HG03064 (cell line): ENCODE data around the gene CHEK1.
"Not testable (repeated sequence)": the region's sequence is repeated elsewhere in the genome, so short reads cannot be mapped to it uniquely, and the experiment has no call there.

Source experiments
- ATAC-seq: cut with Tn5 transposase; IDR thresholded peaks from one replicate; pipeline ENCODE4 v1.9.1; 2021; ENCODE audit warnings: low read depth; ENCODE audit not compliant: unreplicated experiment

CHEK1 gene

DNA sequence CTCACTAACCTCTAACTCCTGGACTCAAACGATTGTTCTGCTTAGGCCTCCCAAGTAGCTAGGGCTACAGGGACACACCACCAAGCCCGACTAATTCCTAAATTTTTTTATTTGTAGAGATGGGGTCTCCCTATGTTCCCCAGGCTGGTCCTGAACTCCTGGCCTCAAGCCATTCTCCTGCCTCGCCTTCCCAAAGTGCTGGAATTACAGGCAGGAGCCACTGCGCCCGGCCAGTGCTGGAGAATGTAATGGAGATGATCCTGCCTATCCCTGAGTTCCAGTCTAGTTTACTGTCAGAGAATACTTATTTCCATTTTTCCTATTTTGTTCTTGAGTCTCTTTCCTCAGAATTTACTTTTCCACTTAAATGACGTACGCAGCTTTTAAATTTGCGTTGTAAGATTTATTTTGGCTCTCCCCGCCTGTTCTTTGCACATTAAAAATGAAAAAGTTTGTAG is at the start of gene CHEK1:
Gene CHEK1 (plus strand): TSS at position 408 of the 458 bp plus-strand sequence. CDS start 1,606 bp downstream, outside the sequence.
- ATAC-seq, result no peak

DNA sequence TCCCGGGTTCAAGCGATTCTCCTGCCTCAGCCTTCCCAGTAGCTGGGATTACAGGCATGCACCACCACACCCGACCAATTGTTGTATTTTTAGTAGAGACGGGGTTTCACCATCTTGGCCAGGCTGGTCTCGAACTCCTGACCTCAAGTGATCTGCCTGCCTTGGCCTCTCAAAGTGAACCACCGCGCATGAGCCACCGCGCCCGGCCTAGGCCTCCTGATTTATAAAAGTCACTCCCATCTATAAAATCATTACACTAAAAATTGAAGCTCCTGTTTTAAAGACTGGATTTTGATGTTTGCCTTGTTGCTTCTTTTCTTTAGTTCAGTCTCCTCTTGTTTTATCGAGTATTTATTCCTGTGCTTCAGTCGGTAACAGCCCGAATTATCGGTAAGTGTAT is 47.8 kb upstream of the CHEK1 start:
- ATAC-seq, result not testable (repeated sequence)

DNA sequence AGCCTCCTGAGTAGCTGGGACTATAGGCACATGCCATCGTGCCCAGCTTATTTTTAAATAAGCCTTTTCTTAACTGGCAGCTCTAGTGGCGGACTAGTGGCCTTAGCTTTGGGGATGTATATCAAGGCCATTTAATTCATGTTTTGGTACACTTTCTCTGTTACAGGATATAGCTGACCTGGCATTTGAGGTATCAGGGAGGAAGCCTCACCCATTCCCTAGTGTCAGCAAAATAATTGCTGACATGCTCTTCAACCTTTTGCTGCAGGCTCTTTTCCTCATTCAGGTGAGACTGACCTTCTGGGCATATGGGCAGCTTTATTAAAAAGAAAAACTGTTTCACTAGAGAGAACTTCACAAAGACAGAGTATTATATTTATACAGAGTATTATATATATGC is 46.2 kb upstream of the CHEK1 start:
- no peak for ATAC-seq

DNA sequence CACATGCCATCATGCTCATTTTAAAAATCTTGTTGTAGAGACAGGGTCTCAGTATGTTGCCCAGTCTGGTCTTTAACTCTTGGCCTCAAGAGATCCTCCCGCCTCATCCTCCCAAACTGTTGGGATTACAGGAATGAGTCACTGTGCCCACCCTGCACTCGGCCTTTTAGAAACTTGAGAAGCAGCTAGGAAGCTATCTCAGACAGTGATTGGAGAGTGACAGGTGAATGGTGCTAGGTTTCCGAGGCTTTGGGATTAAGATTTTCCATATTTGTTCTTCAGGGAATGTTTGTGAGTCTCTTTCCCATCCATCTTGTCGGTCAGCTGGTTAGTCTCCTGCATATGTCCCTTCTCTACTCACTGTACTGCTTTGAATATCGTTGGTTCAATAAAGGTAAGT is 45.2 kb upstream of the CHEK1 start:
- ATAC-seq, result no peak

DNA sequence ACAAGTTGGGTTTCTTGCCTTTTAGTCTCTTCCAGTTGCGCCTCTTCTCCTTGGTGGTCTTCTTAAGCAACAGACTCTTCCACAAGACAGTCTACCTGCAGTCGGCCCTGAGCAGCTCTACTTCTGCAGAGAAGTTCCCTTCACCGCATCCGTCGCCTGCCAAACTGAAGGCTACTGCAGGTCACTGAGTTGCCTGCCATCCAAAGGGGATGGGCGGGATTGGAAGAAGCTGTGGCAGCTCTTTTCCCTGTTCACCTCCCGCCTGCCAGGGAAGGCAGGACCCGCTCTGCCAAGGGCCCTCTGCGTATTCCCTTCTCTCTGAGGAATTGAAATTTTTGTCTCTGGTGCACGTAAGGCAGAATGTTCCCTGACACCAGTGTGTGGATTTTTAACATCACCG is 41.5 kb upstream of the CHEK1 start:
- no peak for ATAC-seq

DNA sequence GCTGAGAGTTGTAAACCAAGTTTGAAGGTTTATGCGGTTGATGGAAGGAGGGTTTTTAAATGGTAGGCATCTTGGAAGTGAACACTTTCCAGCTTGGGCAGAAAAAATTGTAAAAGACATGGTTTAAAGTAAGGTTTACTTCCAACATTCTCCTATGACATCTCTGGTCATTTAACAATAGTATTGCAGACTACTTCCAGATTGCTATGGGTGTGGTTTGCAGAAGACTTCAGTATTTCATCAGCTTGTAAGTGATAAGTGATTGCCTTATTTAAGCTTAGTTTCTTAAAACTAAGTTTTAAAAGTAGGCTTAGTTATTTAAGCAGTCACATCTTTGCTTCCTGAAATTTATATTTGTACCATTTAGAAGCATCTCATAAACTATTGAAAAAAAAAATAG is 39.5 kb upstream of the CHEK1 start:
- ATAC-seq, result no peak

DNA sequence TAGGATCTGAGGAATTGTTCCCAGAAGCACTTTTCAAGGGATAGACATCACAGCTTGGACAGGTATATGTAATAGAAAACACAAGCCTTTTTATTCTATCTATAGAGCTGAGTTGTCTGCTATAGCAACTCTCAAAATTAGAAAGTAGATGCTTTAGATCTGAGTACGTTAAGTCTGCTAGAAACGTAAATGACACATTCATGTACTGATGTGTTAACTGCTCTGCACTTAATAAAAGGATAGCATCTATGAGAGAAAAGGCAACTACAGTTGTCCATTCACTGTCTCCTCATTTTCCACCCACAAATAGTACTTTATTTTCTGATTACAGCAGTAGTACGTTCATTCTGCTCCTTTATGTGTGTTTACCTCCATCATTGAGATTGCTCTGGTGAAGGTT is 38.3 kb upstream of the CHEK1 start:
- ATAC-seq, result no peak

DNA sequence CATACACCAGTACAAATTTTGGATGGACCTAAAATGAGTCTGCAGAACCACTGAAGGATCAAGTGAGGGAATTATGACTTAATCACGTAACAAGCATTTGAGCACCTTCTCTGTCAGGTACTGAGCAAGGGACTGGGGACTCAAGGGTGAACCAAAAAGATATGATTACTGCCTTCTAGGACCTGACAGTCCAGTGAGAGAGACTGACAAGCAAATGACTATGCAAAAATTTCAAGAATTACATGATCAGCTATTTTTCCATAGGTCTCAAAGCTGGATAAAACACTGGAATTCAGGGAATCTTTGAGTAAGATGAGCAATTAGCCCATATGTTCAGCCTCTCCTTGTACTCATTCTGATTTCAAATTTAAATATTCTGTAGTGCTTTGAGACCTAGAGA is 37.5 kb upstream of the CHEK1 start:
- no peak for ATAC-seq

DNA sequence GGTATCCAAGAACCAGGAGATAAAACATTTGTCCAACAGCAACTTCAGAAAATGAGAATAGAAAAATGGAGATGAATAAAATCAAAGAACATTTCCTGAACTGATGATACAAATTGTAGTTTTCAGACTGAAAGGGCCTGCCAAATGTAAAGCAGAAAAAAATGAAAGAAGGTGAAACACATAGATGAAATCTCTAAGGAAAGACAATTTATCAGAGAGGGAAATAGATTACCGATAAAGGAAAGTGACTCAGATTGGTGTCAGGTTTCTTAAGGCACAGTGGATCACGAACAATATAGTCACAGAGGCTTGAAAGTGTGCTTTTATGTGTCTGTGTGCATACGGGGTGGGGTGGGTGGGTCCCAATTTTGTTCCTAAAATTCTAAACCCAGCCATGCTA is 36.5 kb upstream of the CHEK1 start:
- no peak for ATAC-seq

DNA sequence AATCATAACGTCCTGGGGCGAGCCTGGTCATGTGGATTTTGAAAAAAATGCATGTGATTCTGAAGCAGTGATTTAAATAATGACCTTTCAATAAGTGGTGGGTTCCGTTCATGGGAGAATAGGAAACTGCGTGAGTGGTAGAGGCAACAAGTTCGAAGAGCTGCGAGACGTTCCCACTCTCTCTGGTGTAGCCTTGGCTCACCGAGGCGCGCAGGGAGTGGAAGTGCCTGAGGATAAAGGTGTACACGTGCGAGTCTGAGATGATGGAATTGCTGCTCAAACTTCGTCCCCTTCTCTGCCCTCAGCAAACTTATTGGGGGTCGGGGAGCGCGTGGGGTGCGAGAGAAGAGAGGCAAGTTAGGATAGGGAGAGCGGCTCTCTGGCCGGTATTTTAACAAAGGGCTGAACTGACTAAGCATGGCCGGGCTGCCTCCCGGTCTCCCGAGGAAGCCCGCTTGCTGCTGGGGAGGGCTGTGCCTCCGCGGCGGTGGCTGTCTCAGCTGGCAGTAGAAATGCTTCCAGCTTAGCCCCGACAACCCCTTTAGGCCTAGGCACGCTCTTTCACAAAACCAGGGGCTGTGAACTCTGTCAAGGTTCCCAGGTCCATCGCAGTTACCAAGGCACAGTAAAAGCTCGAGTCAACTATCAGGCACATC is 33.2 kb upstream of the CHEK1 start:
- peak; percentile 13 for ATAC-seq

DNA sequence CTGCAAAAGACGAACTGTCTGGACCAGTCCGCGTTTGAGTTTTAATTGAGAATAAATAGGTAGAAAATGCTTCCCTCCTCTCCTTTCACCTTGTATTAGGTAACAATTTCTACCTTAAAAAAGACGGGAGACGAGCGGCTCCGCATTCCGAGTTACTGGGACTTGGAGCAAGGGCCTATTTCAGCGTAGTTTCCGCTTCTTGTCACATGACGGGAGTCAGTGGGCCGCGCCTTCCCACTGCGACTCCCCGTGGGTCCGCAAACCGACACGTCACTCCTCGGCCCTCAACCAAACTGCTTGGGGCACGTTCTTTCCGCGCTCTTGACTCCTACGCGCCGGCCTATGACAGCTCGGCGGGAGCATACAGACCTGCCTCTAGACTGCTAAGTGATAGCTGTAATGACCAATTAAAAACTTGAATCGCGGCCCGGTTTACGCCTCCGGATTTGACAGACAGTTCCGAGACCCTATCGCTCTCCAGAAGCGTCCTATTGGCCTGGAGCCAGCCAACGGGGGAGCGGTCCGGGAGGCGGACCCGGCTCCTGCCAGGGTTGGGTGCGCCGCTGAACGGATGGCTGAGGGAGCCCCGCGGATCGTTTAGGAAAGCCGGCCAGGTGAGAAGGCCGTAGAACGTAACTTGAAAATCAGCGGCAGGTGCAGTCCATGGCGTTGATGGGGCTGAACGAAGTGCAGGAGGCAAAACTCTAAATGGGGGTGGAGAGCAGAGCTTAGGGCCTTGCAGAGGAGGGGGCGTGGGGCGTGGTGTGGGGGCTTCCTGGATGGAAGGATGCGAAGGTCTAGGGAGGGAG is 32.5 kb upstream of the CHEK1 start, which contains the start of gene STT3A:
Gene STT3A (plus strand): TSS at position 548 of the 809 bp plus-strand sequence. CDS start 3,064 bp downstream, outside the sequence.
- ATAC-seq, result peak; percentile 99

DNA sequence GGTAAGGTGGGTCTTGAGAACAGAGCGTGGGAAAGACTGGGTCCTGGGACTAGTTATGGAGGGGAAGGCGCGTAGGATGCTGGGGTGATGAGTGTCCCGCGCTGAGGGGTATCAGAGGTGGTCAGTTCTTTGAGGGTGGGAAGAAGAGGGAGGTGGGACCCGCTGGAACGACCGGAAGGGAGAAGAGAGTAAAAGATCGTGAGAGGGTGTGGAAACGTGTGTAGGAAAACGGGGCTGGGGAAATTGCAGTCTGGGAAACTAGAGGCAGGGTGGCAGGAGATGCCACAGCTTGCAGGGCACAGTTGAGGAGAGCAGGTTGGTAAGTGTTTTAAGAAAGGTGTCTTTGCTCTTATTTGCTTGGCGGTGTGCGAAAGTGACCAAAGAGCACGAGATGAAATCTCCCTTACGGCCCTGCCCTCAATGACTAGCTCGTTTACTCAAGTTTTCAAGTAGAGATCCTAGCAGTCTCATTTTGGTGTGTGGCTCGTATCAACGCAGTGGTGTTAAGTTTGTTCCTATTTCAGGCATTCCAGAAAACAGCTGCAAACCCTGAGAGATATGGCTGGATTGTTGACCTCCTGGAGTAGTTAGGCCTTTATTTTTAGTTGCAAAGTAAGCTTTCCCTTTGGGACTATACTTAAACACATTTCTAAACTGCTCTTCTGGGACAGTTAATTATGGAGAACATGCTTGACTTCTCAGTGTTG is 31.7 kb upstream of the CHEK1 start:
- no peak for ATAC-seq

DNA sequence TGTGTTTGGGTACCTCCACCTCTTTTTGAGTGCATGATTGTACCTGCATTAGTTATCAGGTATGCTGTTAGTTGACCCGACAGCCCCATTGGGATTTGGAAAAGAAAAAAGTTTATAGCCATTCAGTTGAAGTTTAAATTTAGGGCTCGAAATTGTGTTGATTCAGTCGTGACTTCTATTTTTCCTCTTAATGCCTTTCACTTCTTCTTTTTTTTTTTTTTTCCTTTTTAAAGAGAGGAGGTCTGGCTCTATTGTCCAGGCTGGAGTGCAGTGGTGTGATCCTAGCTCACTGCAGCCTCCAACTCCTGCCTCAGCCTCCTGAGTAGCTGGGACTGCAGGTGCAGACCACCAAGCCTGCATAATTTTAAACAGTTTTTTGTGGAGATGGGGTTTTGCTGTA is 30.0 kb upstream of the CHEK1 start:
- no peak for ATAC-seq

DNA sequence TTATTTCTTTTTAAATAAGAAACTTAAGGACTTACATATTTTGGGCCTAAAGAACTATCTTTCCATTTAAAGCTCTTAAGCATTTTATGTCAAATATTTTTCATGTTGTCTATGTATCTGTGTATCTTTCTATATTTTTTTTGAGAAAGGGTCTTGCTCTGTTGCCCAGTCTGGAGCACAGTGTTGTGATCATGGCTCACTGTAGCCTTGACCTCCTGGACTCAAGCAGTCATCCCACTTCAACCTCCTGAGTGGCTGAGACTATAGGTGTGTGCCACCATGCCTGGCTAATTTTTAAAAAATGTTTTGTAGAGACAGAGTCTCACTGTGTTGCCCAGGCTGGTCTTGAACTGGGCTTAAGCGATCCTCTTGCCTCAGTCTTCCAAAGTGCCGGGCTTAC is 24.3 kb upstream of the CHEK1 start:
- ATAC-seq, result no peak

DNA sequence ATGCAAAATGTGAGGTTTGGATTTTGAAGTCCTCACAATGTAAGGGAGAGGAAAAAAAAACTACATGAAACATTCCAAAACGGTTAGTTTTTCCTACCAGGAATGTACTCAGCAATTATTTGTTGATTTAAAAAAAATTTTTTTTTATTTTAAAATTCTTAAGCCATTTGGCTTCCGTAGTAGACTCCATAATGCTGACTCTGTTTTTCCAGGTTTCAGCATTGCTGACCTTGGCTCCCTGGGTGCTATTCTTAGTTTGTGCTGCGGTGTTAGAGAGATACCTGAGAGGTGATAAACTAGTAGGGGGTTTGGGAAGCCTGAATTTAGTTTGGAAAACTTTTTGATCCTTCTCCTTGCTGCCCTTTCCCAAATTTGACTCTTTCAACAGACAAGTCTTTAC is 21.8 kb upstream of the CHEK1 start:
- no peak for ATAC-seq

DNA sequence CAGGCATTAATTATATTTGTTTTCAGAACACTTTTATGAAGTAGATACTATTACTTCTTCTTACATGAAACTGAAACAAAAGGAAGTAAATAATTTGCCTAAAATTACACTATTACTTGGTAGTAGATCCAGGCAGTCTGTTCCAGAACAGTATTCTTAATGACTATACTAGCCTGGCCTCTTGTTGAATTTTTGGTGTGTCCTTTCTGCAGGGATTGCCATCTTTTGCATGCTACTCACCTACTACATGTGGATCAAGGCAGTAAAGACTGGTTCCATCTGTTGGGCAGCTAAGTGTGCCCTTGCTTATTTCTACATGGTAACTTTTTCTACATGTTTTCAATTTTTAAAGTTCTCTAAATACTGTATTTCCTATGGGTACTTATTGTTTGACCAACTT is 19.5 kb upstream of the CHEK1 start:
- no peak for ATAC-seq

DNA sequence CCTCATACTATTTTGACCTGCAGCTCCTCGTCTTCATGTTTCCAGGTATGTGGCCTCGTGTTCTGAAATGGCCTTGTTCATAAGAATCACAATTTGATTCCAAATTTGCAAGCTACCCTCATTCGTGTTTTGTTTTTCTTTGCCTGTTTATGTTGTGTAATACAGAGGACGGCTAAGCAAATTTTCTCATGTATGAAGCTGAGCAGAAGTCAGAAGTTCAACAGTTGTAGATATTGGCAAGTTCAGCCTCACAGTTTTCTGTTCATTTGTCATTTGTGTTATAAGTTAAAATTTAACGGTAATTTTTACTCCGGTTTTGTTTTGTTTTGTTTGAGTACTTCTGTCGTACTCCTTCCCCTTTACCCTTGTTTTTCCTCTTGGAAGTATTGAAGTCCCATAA is 15.4 kb upstream of the CHEK1 start:
- no peak for ATAC-seq

DNA sequence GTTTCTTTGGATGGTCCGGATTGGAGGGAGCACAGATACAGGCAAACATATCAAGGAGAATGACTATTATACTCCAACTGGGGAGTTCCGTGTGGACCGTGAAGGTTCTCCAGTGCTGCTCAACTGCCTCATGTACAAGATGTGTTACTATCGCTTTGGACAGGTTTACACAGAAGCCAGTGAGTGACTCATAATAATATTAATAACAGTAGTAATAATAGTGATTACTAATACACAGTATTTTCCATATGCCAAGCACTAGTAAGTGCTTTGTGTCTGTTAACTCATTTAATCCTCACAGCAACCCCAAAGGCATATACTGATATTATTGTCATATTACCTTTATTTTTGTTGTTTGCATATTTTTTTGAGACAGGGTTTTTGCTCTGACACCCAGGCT is 6.6 kb upstream of the CHEK1 start:
- ATAC-seq, result no peak

DNA sequence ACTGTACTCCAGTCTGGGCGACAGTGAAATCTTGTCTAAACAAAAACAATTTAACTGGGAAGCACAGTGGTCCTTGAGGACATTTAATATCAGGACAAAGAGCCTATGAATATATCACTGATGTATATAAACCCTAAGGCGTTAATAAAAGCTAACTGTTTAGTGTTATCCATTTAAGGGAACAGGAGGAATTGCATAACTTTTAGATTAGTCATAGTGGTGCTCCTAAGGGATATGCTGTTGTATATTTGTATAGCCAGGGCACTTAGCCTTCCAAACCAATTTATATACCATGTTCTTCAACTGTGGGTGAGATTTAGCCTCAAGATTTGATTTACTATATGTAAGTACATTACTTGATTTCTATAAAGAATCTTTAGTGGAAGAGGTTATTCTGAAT is 3.0 kb upstream of the CHEK1 start:
- ATAC-seq, result no peak

DNA sequence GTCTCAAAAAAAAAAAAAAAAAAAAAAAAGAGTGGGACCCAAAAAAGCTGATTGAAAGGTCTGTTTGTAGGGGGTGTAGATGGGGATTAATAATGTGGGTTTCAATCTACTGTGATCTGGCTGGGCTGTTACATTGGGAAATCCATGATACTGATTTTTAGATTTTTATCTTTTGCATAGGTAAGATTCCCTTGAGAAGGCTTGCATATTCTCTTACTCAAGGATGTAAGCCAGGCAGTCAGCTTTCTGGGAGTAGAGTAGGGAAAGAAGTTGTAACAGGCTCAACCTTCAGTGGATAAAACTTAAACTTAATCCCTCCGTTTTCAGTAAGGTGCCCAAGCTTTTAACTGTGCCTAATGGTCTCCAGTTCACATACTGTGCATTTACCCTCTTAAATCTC is 1.9 kb upstream of the CHEK1 start:
- ATAC-seq, result no peak

DNA sequence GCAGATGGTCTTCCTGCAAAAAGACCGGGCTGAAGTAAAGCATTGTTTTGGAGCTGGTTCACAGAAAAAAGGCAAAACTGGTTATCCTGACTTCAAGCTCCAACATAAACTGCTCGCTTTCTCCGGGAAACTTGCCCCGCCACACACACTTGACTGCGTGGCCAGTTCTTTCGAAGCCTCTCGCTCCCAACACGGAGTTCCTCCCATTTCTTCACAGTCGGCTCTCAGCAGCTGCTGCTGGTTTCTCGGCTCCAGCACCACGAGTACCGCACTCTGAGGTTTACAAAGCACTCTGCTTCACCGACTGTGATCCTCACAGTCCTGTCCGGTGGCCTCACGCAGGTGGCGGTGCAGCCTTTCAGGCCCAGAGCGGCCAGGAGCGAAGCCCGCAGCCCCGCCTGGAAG is 264 bp downstream of the CHEK1 start:
- no peak for ATAC-seq
